Keratinocyte (primary cell): ENCODE data around the gene CYP2F1.

ENCODE experiments used
- CTCF ChIP-seq, 3 experiments: IDR thresholded peaks in 1 of 3; conservative IDR thresholded peaks in 1 of 3; optimal IDR thresholded peaks in 1 of 3; 2 replicates in 2 of 3; 3 replicates in 1 of 3; pipeline versions ENCODE3 to v1.5.1; 2011; ENCODE audit warnings: low read length in 3 of 3, mild to moderate bottlenecking in 3 of 3, moderate library complexity in 2 of 3, control low read depth in 1 of 3, inconsistent platforms in 1 of 3; ENCODE audit not compliant: insufficient read depth in 2 of 3; ENCODE audit errors: extremely low read depth in 1 of 3
- EZH2 ChIP-seq: IDR thresholded peaks from one replicate; pipeline ENCODE4 v1.6.1; 2012; ENCODE audit warnings: inconsistent platforms, mild to moderate bottlenecking, low read length, moderate library complexity

DNA sequence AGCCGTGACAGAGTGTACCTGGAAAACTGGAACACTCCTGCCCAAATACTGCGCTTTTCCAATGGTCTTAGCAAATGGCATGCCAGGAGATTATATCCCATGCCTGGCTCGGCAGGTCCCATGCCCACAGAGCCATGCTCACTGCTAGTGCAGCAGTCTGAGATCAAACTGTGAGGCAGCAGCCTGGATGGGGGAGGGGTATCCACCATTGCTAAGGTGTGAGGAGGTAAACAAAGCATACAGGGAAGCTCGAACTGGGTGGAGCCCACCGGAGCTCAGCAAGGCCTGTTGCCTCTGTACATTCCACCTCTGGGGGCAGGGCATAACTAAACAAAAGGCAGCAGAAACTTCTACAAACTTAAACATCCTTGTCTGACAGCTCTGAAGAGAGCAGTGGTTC, 15.5 kb upstream of the CYP2F1 start:
- no peak for TF ChIP-seq CTCF (optimal IDR thresholded peaks at IDR 0.05 in 1 of 3, IDR thresholded peaks at IDR 0.05 in 1 of 3, conservative IDR thresholded peaks at IDR 0.05 in 1 of 3; ENCODE audit: extremely low read depth in 1 of 3, insufficient read depth in 2 of 3, low read length in 3 of 3)
- TF ChIP-seq EZH2: no peak
